Thyroid gland (tissue), 4 donors: ENCODE data around the gene TSPAN32. TPM values are rescaled to one million over a fixed set of nuclear protein-coding genes. Genes with fewer than 3 reads are reported as not detected.

Experiments
- DNase-seq, 2 donors: peaks; one replicate each; pipeline ENCODE4 v3.0.0-alpha.2; 2019
- H3K27ac ChIP-seq, 3 donors: fragments of 200-600 bp; sonication (generic); 1 replicate in 2 of 3; 2 replicates in 1 of 3; pipeline ENCODE4 v1.5.1; 2016 to 2019; ENCODE audit warnings: mild to moderate bottlenecking in 1 of 3, moderate library complexity in 1 of 3
- H3K27me3 ChIP-seq: fragments of 200-600 bp; sonication (generic); one replicate; pipeline ENCODE4 v1.5.1; 2019
- H3K36me3 ChIP-seq, 2 donors: fragments of 200-600 bp; sonication (generic); one replicate each; pipeline ENCODE4 v1.5.1; 2016 to 2019
- H3K4me1 ChIP-seq, 2 donors: fragments of 200-600 bp; sonication (generic); one replicate each; pipeline ENCODE4 v1.5.1; 2017 to 2019
- H3K4me3 ChIP-seq, 3 donors: fragments of 200-600 bp; sonication (generic); replicated peaks in 1 of 3; 1 replicate in 2 of 3; 2 replicates in 1 of 3; pipeline ENCODE4 v1.5.1; 2016; ENCODE audit warnings: mild to moderate bottlenecking in 1 of 3
- H3K9me3 ChIP-seq: fragments of 200-600 bp; sonication (generic); one replicate; pipeline ENCODE4 v1.5.1; 2017
- POLR2A ChIP-seq, 2 donors: fragments of 450-650 bp; IDR thresholded peaks; one replicate each; pipeline ENCODE4 v1.6.1; 2017; ENCODE audit warnings: antibody characterized with exemption in 2 of 2, mild to moderate bottlenecking in 2 of 2, moderate library complexity in 1 of 2
- WGBS, 2 donors: methylation state at CpG; one replicate each; pipeline ENCODE4 v1.1.5; 2017; 5-methylcytosine and 5-hydroxymethylcytosine counted together
- intact Hi-C: fragments of 100-400 bp; cut with DNase I; formaldehyde crosslinking; loops from one replicate; pipeline ENCODE4 v1.15.1; 2023
- total RNA-seq, 4 donors: library from RNA; depleted of rRNA; stranded (reverse); fragments of >200 nt; gene quantifications; one replicate each; pipeline ENCODE4 v1.2.3, GENCODE V29; 2016
- TF ChIP-seq, protein P1 (sequence below), 6 experiments: fragments of 200-600 bp in 3 of 6; fragments of 450-650 bp in 3 of 6; sonication (generic) in 3 of 6; IDR thresholded peaks; one replicate each; pipeline ENCODE4 v1.5.1; 2016 to 2019; ENCODE audit warnings: antibody characterized with exemption in 6 of 6, mild to moderate bottlenecking in 2 of 6, inconsistent platforms in 1 of 6, moderate library complexity in 1 of 6

Gene TSPAN32
- total RNA-seq, 4 donors from 2014 or later: 0.33 to 0.45 TPM; not detected in 2

DNA sequence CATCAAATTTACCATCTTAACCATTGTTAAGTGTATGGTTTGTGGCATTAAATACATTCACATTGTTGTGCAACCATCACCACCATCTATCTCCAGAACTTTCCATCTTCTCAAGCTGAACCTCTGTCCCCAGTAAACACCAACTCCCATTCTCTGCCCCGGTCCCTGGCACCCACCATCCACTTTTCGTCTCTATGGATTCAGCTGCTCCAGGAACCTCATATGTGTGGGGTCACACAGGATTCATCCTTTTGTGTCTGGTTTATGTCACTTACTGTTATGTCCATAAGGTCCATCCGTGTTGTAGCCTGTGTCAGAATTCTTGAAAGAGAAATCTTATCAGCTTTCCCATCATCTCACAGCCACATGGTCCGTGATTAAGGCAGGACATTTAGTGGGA lies 16.3 kb downstream of the TSPAN32 start:
- no peaks in the 10 kb centered on the region for H3K36me3 ChIP-seq
- peaks cover 16 to 17% of the 10 kb centered on the region in 2 donors for H3K4me1 ChIP-seq
- no peaks in the 10 kb centered on the region for H3K9me3 ChIP-seq
- DNase-seq: no peak
- intact Hi-C loops: no loop called here
- TF ChIP-seq POLR2A (IDR thresholded peaks at IDR 0.05): no peak
- TF ChIP-seq, protein P1, sequence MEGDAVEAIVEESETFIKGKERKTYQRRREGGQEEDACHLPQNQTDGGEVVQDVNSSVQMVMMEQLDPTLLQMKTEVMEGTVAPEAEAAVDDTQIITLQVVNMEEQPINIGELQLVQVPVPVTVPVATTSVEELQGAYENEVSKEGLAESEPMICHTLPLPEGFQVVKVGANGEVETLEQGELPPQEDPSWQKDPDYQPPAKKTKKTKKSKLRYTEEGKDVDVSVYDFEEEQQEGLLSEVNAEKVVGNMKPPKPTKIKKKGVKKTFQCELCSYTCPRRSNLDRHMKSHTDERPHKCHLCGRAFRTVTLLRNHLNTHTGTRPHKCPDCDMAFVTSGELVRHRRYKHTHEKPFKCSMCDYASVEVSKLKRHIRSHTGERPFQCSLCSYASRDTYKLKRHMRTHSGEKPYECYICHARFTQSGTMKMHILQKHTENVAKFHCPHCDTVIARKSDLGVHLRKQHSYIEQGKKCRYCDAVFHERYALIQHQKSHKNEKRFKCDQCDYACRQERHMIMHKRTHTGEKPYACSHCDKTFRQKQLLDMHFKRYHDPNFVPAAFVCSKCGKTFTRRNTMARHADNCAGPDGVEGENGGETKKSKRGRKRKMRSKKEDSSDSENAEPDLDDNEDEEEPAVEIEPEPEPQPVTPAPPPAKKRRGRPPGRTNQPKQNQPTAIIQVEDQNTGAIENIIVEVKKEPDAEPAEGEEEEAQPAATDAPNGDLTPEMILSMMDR (IDR thresholded peaks at IDR 0.05): no peak
- H3K27ac ChIP-seq: no peak overlapping the region
- H3K4me3 ChIP-seq: no peak overlapping the region
- 92% methylated on average over 4 of the region's 4 CpGs for WGBS, 2 donors
- no peaks in the 10 kb centered on the region for H3K27me3 ChIP-seq

DNA sequence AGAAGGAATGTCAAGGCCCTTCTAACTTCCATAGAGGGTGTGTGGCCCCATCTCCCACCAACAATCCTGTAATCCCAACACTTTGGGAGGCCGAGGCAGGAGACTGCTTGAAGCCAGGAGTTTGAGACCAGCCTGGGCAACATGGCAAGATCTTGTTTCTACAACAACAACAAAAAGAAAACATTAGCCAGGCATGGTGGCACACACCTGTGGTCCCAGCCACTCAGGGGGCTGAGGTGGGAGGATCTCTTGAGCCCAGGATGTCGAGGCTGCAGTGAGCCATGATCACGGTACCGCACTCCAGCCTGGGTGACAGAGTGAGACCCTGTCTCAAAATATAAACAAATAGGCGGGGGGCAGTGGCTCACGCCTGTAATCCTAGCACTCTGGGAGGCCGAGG lies 16.9 kb downstream of the TSPAN32 start:
- Histone ChIP-seq H3K27ac (no peak overlapping the region), H3K4me3 (no peak overlapping the region), H3K36me3 (no peaks in the 10 kb centered on the region), H3K27me3 (no peaks in the 10 kb centered on the region), H3K9me3 (no peaks in the 10 kb centered on the region), H3K4me1 (peaks cover 16 to 17% of the 10 kb centered on the region in 2 donors)
- TF ChIP-seq POLR2A (IDR thresholded peaks at IDR 0.05): no peak
- TF ChIP-seq, protein P1 (IDR thresholded peaks at IDR 0.05): no peak
- intact Hi-C loops: no loop called here
- no peak for DNase-seq
- WGBS, 2 donors: 88 to 92% methylated on average over 7 of the region's 7 CpGs

DNA sequence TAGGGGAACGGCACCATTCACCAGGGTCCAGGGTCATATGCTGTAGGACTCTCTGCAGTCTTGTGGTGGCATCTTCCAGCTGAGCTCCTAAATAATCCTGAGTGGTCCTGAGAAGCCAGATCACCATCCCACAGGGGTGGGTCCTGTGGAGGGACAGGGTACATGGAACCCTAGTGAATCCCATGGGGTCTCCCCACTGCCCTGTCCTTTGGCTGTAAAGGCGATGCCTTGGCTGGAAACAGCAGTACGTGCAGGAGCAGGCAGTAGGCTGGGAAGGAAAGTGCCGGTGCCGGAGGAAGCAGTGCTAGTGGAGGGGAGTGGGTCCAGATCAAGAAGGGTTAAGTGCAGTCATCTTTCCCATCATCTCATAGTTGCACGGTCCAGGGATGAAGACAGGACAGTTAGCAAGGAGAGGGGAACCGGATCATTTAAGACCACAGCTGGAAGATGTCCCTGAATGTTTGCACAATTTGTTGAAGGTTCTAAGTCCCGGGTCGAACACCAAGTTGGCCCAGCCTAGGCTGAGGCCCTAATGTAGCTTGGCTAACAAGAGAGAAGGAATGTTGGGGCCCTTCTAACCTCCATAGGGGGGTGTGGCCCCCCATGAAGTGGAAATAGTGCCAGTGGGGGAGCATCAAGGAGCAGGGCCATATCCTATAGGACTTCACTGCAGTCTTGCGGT lies 18.1 kb downstream of the TSPAN32 start:
- Histone ChIP-seq H3K4me1 (peaks cover 5 to 7% of the 10 kb centered on the region in 2 donors), H3K27me3 (no peaks in the 10 kb centered on the region), H3K9me3 (no peaks in the 10 kb centered on the region), H3K36me3 (no peaks in the 10 kb centered on the region), H3K27ac (no peak overlapping the region), H3K4me3 (no peak overlapping the region)
- intact Hi-C loops: no loop called here
- DNase-seq: no peak
- WGBS, 2 donors: 78 to 82% methylated on average over 9 to 10 of the region's 10 CpGs
- TF ChIP-seq, protein P1 (IDR thresholded peaks at IDR 0.05): no peak
- no peak for TF ChIP-seq POLR2A (IDR thresholded peaks at IDR 0.05)

DNA sequence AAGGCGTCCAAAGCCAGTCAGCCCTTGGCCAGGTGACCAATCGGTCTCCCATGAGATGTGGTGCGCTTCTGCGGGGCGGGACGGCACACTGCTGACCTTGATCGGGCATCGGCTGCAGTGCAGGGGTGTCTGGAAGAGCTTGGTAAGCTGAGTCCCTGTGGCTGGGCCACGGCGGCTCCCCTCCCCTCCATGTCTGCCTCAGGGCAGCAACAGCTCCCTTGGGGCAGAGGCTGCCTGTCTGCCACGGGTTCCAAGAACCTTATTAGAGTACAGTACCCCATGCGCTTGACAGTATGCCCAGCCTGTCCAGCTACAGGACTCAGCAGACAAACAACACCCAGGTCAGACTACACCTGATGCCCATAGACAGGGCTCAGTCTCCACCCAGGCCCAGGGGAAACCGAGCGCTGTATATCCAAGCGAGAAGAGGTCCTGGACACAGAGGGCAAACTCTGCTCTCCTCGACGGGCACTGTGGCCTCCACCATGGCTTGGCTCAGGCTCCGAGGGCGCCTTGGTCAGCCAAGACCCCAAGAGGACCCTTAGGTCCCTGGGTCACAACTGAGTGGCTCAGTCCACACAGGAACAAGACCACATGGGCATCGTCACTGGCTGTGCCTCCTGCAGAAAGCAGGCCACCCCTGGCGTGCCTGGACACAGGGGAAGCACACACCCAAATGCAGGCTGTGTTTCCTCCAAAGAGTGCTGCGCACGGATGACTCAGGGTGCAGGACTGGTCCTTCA lies 18.9 kb downstream of the TSPAN32 start:
- TF ChIP-seq, protein P1 (IDR thresholded peaks at IDR 0.05): no peak
- no peak for TF ChIP-seq POLR2A (IDR thresholded peaks at IDR 0.05)
- 85% methylated on average over 10 to 23 of the region's 23 CpGs for WGBS, 2 donors

DNA sequence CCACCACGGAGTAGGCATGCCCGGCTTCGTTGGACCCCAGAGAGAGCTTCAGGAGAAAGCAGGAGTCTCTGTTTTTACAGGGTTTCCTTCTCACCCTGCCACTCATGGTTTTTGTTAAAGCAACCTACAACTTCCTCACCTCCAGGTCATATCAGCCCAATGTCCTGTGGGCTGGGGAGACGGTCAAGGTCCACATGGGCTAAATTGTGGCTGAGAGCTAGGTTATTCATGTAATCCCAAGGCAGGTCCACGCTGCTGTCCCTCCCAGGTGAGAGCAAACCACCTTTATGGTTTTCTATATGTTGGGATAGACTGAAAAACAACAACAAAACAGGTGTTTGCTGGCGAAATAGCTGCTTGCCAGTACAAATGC lies 19.5 kb downstream of the TSPAN32 start:
- no peak for TF ChIP-seq POLR2A (IDR thresholded peaks at IDR 0.05)
- TF ChIP-seq, protein P1 (IDR thresholded peaks at IDR 0.05): no peak
- no peak for DNase-seq
- Histone ChIP-seq H3K9me3 (no peaks in the 10 kb centered on the region), H3K27me3 (no peaks in the 10 kb centered on the region), H3K36me3 (no peaks in the 10 kb centered on the region), H3K4me1 (no peaks in the 10 kb centered on the region), H3K27ac (no peak overlapping the region), H3K4me3 (no peak overlapping the region)
- WGBS, 2 donors: 77% methylated on average over 6 of the region's 6 CpGs
- intact Hi-C loops: no loop called here

More for the DNA sequence above, 18.9 kb downstream of the TSPAN32 start:
- no peak for DNase-seq
- Histone ChIP-seq H3K27me3 (no peaks in the 10 kb centered on the region), H3K27ac (no peak overlapping the region), H3K9me3 (no peaks in the 10 kb centered on the region), H3K36me3 (no peaks in the 10 kb centered on the region), H3K4me3 (no peak overlapping the region), H3K4me1 (no peaks in the 10 kb centered on the region)
- intact Hi-C loops: no loop called here
